Measurements from ENCODE around the gene ANXA10.

DNA sequence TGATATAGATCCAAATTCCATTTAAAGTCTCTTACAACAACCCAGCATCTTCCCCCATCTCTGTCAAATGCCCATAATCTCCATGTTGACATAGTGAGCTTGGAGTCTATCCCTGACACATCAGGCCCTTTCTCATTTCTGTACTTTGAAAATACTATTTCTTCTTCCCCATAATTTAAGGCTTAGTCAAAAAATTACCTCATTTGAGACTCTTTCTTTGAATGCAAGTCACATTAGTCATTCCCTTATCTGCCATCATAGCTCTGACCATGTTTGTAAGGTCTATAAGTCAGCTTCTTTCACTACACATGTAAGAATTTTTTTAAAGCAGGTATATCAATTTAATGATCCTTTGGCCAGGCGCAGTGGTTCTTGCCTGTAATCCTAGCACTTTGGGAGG, 126.3 kb downstream of the ANXA10 start:
- no peak for TF ChIP-seq CTCF (conservative IDR thresholded peaks at IDR 0.05; ENCODE audit: low read depth, low read length)
- TF ChIP-seq EZH2 (IDR thresholded peaks at IDR 0.05; ENCODE audit: low read length, unreplicated experiment): no peak

Measured in PC-3 (cell line).